Stimulated activated CD8-positive, alpha-beta memory T cell treated with anti-CD3 and anti-CD28 coated beads, Interleukin-4, amount 100 ng/mL, for 1 hour (primary cell): Measurements from ENCODE around the gene ADORA3.

Source experiments
- DNase-seq, 2 donors: peaks; one replicate each; pipeline ENCODE4 v3.0.0-alpha.2; 2020; ENCODE audit warnings: low read depth in 2 of 2, low spot score in 1 of 2

ADORA3 gene

GRCh38 chr1:111509997-111510375 is 6.6 kb upstream of the ADORA3 start:
- DNase-seq, result no peak

- DNase-seq, result peak; percentile 38 to 57
Observed at GRCh38 chr1:111507411-111508201, 4.2 kb upstream of the ADORA3 start.

- no peak for DNase-seq
Observed at GRCh38 chr1:111506561-111506960, 3.1 kb upstream of the ADORA3 start.

DNA sequence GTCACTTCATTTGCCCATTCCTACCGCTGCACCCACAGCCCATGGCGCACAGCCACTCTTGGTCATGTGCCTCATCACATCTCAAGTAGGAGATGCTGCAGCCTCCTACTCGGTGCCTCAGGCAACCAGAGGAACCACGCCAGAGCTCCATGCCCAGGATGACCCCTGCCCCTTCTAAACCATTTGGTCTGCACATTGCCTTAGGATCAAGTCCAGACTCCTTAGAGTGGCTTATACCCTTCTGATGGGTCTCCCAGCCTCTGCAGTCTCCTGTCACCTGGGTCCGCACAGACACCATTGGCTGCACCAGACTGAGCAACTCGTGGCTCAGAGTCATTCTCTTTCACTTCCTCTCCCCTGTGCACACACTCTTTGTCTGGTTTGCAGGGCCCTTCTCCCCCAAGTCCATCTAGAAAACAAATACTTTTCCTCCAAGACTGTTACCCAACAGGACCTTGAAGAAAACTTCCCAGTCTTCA is 2.2 kb upstream of the ADORA3 start:
- no peak for DNase-seq

- DNase-seq, result no peak
Observed at GRCh38 chr1:111504097-111504496, 664 bp upstream of the ADORA3 start.

GRCh38 chr1:111501645-111502044 is 1.8 kb downstream of the ADORA3 start:
- no peak for DNase-seq

GRCh38 chr1:111499026-111499785 is 4.2 kb downstream of the ADORA3 start:
- DNase-seq, result no peak

DNA sequence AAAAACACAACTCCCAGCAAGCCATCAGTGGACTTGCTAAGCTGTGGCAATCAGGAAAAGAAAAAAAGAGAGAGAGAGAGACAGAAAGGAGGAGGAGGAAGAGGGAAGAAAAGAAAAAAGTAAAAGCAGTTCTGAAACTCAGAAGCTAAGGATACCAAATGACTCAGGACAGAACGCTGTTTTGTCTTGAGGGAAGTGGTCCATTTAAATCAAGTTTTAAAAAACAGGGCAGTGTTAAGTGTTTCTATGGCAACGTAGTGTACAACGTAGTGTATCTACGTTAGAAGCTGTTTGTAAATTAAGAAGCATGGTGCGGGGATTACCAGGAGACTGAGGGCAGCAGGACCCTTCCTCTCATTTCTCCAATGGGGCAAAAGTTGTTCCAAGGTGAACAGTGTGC is 5.8 kb downstream of the ADORA3 start:
- DNase-seq, result no peak

GRCh38 chr1:111496398-111496797 is 7.0 kb downstream of the ADORA3 start:
- no peak for DNase-seq

GRCh38 chr1:111491070-111491469 is 12.4 kb downstream of the ADORA3 start:
- no peak for DNase-seq

DNA sequence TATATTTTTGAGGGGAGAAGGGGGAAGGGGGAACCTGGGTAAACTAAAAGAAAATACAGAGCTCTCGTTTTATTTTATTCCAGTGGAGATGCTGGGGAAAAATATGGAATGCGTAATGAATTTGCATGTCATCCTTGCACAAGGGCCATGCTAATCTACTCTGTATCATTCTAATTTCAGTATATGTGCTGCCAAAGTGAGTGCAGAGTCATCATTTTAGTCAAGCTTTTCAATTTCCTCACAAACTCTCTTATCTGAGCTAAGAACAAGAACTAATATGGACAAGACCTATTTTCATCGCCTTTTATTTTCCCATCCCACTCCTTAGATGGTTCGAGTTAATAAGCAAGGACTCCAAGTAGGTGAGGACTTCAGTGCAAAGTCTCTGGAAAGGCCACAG is 13.2 kb downstream of the ADORA3 start:
- DNase-seq, result no peak

- no peak for DNase-seq
Observed at GRCh38 chr1:111489604-111490003, 13.8 kb downstream of the ADORA3 start.

DNA sequence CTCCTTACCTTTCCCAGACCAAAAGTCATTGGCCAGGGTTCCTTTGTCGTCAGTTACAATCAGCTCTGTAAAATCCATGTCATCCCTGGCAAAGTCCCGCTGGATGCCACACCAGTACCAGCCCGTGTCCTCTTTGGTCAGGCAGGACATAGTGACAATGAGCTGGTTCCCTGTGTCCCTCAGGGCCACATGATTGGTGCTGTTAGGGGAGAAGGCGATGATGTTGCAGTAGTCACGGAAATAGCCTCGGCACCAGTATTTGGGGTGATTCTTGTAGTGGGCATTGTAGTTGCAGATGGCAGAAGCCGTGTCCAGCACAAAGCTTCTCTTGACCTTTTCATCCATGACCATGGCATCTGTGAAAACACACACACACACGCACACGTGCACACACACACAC is 14.8 kb downstream of the ADORA3 start:
- DNase-seq, result no peak

DNA sequence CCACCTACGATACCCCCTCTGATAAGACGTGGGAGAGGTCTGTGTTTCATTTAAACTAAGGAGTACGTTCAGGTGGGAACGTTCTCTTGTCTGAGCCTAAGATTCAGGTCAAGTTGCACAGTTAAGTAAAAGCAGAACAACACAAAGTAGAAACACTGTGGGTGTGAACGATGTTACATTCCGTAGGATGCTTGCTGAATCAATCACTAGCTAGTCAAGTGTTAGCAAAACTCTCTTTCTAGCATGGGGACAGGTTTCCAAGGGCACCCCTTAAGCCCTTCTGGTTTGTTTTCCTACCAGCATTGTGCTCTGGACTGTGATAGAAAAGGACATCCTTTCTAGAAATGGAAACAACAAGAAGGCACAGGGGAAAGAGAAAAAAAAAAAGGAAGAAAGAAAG is 16.3 kb downstream of the ADORA3 start:
- DNase-seq, result no peak

DNA sequence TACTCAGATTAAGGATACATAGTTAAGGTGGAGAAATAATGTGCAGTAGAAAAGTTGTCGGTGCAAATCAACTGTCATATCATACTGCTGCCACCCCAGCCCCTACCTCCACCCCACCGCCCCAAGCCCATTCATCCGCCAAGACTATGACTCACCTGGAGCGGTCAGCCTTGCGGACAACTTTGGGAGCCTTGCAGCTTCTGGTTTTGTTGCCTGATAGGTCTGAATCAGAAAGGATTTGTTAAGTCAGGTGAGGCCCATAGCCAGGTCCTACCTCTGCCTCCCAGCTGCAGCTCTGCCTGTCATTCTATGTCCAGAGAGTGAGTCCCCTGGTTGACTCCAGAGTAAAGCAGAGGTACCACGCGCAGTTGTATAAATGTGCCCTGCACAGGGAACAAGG is 17.0 kb downstream of the ADORA3 start:
- DNase-seq, result no peak

GRCh38 chr1:111484391-111485026 is 18.9 kb downstream of the ADORA3 start:
- no peak for DNase-seq

DNA sequence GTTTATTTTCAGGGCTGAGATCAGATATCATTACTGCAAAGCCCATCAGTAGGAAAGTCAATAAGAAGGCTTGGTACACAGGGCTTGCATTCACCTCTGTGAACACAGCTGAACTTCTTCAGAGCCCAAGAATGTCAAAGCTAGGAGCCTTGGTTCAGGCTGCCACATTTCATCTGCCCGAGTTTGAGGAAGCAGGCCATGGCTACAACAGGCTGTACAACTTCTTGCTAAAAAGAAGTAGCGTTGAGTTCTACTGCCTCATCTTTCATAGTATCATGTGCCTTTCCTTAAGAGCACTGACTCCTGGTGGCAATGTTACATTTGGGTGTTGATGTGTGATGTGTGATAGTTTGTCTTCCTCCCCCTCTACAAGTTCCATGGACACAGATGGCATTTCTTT is 19.6 kb downstream of the ADORA3 start:
- no peak for DNase-seq

DNA sequence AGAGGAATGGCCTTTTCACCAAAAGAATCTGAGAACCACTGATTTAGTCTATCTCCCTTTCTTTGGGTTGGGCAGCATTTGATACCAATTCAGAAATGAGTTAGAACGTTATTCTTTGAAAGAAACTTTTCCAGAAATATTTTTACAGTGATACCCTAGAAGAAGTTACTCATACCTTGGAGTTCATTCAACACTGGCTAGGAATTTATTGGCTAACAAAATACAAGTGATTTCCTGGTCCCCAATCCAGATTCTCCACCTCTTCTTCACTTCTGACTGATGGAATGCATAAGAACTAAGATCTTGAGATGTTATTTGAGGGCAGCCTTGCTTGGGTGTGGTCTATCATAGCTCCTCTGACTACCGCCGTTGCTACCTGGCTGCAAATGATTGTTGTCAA is 20.3 kb downstream of the ADORA3 start:
- no peak for DNase-seq

DNA sequence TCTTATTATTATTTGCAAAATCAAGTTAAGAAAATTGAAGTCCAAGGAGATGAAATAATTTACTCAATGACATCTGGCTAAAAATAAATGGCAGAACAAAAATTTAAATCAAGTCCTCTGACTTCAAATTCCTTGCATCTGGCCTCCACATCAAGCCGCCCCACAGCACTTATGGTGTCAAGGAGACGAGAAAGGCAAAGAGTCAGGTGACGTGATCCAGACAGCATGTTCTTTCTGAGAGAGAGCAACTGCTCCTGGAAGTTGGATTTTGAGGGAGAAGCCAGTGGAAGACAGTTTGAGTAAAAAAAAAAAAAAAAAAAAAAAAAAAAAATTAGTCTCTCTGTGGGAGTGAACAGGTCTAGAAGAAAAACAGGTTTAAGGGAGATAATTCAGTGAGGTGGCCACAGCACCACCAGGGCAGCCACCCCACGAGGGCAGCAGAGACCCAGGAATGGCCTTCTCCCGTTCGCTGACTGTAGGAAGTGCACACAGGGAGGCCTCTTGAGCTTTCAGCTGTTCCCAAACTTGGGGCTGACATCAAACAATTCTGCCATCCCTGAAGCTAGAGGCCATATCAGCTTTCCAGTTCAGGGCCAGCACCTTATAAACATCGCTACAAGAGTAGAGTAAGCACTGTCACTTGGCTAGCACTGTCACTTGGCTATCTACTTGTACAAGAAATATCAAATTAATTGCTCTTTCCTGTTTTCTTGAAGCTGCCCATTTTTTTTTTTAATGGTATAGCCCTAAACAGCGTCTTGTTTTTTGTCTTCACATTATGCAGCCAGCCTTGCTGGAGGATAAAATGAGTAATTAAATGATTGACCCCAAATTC is 21.8 kb downstream of the ADORA3 start:
- DNase-seq, result peak in 1 of 2 donors; percentile 44

GRCh38 chr1:111480674-111481073 is 22.8 kb downstream of the ADORA3 start:
- no peak for DNase-seq

DNA sequence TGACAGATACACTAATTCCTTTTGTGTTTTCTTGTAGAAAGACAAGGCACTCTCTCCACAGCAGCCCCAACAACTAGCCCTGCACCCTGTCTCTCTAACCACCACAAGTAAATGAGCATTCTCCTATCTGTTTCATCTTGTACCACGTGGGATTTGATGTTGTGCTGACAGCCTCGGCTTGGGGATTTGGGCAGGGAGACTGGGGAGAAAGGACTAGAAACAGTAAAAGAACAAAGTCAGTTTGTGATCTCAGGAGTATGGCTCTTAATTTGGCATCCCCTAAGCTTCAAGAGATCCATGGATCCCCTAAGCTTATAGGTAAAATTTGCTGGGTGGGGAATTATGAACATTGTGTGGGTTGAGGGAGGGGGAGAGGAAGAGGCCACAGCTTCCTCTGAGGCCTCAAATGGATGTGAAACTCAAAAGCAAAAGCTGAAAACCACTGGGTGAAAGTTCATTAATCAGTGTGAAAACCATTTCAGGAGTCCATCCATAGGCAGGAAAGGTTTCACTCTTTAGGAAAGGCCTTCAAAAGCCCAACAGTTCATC is 26.6 kb downstream of the ADORA3 start:
- DNase-seq, result peak in 1 of 2 donors; percentile 4
